ENCODE data around the gene TSPAN12.

The TSPAN12 gene

DNA sequence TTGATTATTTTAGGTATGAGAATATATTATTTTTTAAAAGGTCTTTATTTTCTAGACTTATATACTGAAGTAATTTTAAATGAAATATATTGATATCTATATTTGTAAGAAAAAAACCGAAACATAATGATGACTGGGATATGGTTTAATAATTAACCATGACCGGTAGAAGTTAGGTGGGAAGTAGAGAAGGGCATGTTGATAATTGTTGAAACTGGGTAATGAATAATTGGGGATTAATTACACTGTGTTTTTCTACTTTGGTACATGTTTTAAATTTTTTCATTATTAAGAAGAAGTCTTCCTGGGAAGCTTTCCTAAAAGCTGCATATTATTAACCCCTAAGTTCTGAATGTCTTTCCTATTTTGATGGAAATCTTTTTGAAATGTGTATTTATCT is 16.3 kb downstream of the TSPAN12 start:
- DNase-seq: no peak

GRCh38 chr7:120838281-120838682 is 19.7 kb downstream of the TSPAN12 start:
- no peak for DNase-seq

DNA sequence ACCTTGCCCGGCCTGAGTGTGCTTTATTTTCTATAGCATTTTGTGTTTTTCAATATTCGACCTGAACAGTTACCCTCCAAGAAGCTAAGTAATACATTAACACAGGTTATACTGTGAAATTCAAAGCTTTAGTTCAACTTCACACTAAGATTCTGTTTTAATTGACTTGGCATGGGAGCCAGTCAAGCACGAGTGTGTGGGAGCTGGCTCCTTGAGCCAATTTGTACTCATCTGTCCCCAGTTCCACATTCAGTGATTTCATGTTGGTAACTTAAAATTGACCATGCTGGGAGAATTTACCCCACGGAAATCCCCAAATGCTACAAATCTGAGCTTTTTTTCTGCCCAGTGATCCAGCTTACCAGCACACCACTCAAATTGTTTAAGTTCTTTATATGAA is 20.3 kb downstream of the TSPAN12 start:
- no peak for DNase-seq

DNA sequence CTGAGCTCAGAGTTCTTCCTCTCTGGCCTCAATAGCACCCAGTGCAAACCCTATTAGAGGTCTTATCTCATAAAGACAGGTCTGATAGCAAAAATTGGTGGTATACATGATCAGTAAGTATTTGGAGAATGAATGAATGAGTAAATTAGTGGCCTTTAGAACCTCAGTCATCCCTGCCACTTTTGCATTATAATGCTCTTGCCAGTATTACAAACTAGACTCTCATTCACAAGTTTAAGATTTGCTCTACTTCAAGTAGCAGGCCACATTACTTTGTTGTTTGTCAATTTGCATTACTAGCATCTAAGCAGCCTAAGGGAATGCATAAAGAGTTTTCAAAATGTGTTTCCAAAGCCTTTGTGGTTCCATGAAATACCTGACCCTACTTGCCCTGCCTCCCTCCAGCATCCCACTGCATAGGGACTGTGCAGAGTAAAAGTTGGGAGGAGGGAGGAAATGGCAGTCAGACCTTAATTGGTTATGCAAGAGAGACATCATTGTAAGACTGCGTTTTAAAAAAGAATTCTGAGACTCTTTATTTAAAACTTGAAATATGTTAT is 21.3 kb downstream of the TSPAN12 start:
- no peak for DNase-seq

GRCh38 chr7:120834726-120835125 is 23.2 kb downstream of the TSPAN12 start:
- no peak for DNase-seq

- no peak for DNase-seq
Observed at GRCh38 chr7:120833546-120833945, 24.4 kb downstream of the TSPAN12 start.

DNA sequence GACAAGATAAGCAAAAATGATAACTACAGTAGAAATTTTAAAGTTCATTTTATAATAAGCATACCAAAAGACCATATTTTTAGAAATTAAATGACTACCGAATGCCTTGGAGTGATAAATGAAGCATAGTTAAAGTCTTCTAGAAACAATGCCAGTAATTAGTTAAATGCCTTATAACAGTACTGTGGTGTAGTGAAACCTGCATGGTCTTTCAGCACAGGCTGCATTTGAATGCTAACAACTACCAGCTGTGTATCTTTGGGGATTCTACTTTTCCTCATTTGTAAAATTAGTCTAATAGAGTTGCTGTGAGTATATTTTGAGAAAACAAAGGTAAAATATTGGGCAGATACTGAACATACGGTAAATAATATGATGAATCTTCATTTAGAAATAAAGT is 25.1 kb downstream of the TSPAN12 start:
- no peak for DNase-seq

- DNase-seq: no peak
Observed at GRCh38 chr7:120831260-120831659, 26.7 kb downstream of the TSPAN12 start.

DNA sequence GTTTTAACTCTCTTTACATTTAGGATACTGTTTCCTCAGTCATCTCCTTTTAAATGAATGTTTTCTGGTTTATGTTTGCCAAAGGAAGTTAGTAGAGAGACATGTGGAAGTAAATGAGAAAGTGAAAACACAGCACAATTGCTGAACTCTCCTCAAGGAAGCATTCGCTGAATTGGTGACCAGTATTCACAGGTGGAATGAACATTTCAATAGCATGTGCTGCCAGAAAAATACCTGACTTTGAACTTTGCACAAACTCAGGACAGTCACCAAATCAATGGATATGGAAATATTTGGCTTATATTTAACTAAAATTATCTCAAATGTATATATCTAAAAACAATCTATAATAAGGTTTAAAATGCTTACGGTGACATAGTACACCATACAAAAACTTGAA is 28.5 kb downstream of the TSPAN12 start:
- DNase-seq: no peak

DNA sequence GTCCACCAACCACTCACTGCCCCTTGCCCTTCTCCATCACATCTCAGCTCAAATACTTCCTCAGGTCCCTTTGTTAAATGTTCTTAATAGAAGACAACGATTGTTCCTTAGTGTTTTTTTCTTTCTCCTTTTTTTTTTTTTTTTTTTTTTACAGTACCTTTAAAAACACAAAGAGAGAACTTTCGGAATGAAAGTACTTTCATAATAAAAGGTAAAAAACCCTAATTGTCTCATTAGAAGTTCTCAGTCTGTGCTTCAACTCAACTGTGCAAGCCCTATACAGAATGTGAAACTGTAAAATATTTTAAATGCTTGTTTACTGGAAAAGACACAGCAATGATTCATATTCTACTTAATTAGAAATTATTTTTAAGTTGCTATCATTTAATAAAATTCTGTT is 29.4 kb downstream of the TSPAN12 start:
- no peak for DNase-seq

DNA sequence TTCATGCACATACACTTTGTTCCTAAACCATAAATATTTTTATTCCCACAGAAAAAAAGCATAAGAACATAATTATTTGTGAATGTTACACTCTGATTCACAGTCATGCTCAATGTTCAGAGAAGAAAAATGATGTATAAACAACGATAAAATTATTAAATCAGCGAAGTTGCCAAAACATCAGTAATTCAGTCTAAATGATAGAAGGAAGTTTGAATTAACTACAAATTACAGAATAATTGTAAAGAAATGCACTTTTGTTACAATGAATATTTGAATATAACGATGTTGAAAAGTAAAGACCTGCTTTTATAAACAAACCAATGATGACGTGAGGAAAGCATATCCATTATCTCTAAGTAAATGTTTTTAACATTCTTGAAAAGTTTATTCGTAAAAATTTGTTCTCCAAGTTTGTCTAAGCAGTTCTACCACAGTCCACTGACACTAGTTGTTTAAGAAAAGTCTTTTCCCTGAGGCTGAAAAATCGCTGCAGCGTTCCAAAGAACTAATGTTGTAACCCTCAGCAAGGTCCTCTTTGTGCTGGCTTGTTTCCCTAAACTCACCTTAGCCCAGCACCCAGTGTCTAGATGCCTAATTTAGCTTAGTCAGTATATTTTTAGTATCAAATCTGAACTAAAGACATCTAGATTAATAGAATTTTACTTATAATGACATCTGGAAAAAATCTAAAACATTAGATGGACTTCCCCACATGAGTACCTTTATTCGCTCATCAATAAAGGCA is 30.4 kb downstream of the TSPAN12 start:
- DNase-seq: no peak

- no peak for DNase-seq
Observed at GRCh38 chr7:120825576-120825975, 32.4 kb downstream of the TSPAN12 start.

- DNase-seq: no peak
Observed at GRCh38 chr7:120825152-120825551, 32.8 kb downstream of the TSPAN12 start.

DNA sequence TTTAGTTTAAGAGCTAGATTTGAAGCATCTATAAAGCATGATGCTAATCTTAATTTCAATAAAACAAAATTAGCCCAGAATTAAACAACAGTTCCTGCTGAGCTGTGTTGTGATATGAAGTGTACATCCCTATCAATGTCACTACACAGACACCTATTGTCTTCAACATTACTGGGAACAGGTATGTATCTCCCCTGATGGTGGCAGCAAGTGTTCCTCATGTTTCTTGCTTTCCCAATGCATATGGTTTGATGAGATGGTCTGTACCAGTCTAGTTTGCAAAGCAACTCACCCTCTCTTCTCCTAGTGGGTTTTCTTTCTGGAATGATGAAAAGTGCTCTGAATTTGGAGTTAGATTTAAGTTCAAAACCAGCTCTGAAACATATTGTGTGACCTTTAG is 38.1 kb downstream of the TSPAN12 start:
- DNase-seq: no peak

DNA sequence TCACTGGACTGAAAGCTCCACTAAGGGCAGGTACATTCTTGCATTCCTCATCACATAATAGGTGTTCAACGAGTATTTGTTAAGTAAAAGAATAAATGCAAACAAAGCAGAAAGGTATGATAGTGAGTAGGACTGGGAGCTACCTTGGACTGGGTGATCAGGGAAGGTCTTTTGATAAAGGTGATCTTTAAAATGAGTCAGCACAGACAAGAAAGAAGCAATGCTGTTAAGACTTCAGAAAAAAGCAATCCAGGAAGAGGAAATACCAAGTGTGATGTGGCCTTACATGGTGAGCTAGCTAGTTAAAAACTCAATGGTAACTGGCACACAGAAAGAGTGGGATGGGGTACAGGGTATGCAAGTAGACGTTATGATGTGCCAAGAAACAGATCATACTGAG is 40.1 kb downstream of the TSPAN12 start:
- DNase-seq: no peak

DNA sequence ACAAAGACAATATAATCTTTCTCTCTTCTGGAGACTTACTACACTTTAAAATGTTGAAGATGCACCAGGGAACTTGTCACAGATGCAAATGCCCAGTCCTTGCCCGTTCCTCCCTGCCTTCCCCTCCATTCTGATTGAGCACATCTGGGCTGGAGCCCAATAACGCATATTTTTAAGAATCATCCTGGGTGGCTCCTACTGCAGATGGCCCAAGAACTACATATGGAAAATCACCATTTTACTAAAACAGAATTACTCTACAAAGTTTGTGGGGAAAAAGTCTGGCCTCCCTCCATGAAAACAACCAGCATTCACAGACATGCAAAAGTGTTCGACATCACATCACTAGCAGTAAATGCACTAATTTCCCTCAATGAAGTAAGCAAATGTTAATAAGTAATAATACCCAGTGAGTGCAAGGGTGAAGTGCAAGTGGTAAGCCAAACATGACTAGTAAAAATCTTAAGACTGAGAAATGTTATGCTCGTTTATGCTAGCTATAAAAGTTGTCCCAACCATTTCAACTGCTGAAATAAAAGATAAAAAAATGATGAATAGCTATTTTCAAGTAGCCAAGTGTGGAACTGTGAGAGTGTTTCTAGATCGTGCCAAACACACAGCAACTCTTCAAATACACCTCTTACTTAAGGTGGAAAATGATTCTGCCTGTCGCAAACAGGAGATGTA is 43.5 kb downstream of the TSPAN12 start:
- DNase-seq: no peak

DNA sequence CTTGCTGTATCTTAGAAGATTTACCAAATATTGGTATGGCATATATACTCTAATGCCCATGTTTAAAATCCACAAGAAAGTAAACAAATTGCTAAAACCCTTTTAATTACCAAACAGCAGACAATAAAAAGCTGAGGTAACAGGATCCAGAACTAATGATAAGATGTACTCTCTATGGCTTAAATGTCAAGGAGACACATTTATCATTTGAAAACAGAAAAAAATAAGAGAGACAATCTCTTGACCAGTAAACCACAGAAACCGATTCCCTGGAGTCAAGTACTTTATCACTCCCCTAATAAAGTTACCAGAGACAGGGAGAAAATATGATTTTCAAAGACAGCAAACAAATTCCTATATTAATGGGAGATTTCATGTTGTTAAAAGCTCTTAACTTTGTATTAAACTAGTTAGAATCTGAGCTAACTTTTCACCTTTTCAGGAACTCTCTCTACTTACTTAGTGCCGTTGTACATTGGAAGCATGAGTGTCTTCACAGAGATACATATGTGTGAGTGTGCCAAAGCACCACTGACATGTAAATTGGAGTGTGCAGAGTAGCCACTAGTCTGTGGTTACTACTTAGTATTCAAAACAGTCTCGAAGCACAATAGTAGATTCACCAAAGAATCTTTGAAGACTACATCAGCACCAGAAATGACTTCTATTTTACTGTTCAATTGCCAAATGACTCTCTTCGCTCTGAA is 44.2 kb downstream of the TSPAN12 start:
- no peak for DNase-seq

- DNase-seq: no peak
Observed at GRCh38 chr7:120813089-120813488, 44.9 kb downstream of the TSPAN12 start.

DNA sequence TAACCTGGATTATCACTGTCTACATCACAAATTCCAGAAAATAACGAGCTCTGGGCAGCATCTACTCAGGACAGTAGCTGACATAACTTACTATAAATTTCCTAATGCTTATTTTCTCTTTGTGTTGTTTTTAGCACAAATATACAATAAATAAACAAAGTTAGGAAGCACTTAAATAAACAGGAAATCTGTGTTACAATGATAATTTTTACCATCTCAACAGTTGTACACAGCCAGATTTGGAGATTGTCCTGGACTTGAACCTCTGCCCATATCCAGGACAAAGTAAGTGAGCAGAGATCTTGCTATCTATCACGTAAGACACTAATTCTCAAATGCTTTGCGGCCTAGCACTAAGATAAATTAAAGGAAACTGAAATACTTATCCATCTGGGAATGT is 48.7 kb downstream of the TSPAN12 start:
- no peak for DNase-seq

GRCh38 chr7:120807390-120807789 is 50.6 kb downstream of the TSPAN12 start:
- DNase-seq: no peak

DNA sequence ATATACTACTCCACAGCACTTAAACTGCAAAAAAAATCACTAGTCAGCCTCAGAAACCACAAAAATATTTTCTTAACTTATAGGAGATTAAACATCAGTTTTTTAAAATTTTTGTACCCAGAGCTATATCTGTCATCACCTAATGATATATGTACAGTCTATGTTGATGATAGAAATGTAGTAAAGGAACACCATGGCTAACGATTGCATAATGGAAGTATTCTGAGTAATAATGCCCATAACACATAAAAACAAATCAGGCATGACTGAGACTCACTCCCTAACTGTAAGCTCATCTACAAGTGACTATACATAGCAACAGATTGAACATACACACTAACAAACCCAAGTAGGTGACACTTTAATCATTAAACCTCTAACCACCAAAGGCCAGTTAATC is 51.3 kb downstream of the TSPAN12 start:
- no peak for DNase-seq

- peak; percentile 44 to 60 for DNase-seq
Observed at GRCh38 chr7:120805636-120806388, 52.1 kb downstream of the TSPAN12 start.

- DNase-seq: no peak
Observed at GRCh38 chr7:120802751-120803150, 55.2 kb downstream of the TSPAN12 start.
